NCI-H2029 (cell line): ENCODE measurements around the gene TMEM30A.
A peak's percentile ranks its signal among the peaks of the same experiment; 100 is the strongest.

Experiments used
- DNase-seq: peaks from one replicate; lab custom pipeline; 2025; lab: John Stamatoyannopoulos, UW

The TMEM30A gene

DNA sequence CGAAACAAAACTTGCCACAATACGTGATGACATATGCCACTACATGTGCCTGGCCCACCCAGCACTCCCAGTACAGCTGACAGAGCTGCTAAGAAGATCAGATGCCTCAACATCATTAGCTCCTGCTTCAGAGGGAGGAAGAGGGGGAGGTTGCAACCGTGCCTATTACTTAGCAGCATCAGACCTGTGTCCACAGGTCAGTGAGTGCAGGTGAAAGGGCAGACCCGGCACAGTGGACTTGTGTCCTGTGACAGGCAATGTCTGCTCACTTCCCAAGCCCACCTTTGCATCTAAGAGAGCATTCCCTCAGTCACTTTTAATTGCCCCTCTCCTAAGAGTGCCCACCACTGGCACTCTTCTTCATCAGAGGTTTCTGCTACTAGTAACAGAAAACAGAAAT is 69.3 kb downstream of the TMEM30A start:
- no peak for DNase-seq

DNA sequence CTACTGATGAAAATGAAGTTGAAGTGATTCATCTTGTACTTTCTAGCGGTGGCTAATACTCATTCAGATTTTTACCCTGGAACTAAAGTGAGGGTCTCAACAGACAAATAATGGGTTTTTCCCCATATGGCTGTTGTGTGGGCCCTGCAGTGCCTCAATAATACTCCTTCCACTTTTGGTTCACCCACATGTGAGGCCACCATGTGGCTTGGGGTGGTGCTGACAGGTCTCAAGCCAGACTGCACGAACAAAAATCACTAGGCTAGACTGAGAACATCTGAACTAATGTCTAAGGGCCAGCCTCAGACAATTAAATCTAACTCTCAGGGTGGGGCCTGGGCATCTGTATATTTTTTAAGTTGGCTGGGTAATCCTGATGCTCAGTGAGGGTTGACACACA is 70.9 kb downstream of the TMEM30A start:
- no peak for DNase-seq

DNA sequence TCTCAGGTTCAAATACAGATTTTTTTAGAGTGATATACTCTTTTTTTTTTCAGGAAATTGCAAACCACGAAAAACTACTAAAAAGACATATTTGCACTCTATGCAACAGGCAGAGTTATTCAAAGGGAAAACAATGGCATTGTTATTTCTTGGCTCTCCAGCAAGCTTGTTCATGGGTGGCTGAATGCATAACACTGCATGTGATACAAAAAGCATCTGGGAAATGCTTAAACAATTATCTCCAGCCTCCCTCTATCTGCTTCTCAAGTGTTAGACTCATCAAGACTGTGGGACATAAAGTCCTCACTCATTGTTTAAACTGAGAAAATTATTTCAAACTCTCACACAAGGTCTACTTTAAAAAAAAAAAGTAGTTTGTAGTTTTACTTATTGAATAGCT is 71.5 kb downstream of the TMEM30A start:
- no peak for DNase-seq

DNA sequence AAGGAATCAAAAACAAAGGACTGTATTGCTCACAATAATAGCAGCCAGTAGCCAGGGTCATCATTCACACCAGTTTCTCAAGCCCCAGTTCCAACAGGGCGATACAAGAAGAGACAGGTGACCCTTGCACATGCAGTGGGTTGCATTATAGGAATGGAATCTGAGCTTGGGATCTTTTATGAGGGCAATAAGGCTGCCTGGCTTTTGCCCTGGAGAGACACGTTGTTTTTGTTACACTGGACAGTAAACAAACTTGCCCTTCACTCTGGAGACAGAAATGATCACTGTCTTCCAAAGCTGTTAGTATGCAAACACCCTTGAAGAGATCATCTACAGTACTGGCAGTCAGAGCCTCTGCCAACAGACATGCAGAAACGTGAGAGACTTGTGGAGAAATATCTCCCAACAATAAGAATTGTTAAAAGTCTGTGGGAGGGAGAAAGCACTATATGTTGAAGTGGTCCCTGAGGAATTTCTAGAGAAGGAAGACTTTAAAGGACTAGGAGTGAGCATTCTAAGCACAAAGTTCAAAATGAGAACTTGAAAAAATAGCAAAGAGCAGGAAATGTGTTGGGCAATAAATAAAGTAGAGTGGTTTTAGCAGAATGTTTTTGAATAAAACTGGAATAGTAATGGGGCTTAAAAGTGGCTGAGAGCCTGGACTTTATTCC is 72.5 kb downstream of the TMEM30A start:
- no peak for DNase-seq

DNA sequence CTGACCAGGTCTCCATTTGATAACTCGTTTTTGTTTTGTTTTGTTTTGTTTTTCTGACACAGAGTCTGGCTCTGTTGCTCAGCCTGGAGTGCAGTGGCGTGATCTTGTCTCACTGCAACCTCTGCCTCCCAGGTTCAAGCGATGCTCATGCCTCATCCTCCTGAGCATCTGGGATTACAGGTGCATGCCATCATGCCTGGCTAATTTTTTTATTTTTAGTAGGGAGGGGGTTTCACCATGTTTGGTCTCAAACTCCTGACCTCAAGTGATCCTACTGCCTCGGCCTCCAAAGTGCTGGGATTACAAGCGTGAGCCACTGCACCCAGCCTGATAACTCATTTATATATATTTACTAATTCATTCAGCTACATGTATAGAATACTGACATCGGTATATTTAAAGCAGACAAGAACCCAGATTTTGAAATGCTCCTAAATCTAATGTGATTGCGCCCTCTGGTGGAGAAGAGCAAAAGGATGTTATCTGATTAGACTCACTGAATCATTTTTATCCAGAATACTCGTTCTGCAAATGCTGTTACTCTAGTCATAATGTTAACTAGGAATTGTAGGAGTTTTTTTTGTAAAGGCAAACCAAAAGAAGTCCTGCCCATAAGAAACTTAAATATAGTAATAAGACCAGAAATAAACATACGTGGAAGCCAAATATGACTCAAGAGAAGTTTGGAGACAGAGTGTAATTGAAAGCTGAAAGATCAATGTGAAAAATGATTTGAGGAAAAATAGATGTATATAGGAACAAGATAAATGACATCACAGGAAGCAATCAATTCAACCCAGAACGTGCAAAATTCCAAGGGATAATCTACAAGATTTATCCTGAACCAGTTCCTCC is 73.5 kb downstream of the TMEM30A start:
- peak; percentile 46 for DNase-seq

DNA sequence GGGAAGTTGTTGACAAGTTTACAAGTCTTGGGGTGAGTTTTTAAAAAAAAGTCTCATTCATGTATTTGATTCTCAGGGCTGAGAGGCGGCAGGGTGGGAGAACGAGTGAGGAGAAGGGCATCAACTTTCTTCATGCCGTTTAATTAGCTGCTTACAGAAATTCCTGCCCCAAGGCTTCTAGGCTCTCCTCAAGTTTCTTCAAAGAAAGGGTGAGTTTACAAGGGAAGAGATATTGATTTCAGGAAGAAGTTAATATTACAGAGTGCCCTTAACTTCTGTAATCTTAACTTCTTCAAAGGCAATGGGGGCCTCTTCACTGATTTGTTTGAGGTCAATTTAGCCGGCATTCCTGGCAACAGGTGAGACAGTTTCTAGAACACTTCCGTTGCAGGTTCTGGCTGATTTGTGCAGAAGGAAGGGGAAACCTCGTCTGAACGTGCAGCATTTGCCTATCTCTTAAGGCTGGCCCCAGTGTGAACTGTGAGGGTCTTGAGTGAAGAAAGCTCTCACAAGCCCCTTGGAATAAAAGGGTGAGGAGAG is 75.3 kb downstream of the TMEM30A start:
- DNase-seq = no peak

DNA sequence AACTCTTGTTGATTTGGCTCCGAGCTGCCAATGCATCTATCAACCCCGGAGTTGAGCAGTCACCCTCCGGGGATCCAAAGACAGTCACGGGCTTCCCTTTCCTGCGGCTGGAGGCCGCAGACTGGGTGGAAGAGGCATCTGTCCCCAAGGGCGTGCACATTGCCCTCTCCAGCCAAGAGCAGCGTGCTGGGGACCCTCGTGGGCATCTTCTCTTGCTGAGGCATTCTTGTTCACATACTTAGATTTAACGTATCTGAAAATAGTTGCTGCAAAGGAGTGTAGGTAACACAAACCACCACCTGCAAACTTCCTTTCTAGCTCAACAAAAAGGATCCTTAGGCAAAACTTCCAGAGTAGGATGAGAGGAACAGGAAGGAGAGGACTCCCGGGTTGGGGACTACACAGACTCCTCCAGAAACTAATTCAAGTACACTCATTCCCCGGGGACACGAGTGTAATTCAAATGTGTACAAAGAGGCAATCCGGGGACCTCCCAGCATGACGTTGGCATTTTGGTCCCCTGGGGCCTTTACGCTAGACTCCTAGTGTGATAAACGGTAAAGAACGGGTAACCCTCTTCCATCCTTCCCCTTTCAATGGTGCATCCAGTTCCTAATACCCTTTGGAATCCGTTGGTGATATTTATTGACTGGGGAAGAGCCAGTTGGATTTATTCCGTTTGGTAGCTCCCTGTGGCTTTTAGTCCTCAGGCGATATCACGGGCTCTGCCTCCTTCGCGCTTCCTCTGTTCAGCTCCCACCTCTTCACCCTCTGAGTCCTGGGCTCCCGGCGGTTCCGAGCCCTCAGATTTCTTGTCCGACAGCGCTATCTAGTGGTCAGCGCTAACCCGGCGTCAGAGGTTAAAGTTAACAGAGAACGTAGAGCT is 76.1 kb downstream of the TMEM30A start:
- peak; percentile 48 for DNase-seq

DNA sequence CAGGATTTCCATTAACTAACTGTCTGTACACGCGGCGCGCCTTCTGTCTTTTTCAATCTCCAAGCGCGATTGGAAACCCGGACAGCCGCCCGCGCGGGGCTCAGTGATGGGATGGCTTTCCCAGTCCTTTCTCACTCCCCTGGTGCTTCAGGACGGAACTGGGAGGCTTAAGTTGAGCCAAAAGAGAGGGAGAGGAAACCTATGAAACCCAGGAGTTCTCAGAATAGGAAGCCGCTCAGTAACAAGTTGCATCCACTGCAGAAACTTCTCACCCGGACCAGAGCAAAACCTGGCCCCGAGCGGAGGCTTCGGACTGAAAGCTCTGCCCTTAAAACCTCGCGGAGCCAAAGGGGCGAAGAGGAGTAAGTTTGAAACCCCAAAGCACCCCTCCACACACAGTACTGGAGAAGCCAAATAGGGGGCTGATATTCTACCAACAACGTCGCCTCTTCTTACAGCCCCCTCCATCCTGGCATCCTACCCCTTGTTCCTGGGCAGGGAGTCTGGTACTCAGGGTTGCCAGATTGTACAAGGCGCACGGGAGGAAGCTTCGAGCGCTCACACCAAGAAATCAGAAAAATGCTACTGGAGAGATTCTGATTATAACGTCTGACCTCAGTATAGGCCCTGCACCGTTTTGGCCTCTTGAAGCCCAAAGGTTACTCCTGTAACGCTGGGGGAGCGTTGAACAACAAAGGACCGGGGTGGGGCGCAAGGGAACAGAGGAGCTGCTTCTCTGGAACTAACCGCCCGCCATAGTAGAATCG is 77.8 kb downstream of the TMEM30A start:
- DNase-seq = no peak

DNA sequence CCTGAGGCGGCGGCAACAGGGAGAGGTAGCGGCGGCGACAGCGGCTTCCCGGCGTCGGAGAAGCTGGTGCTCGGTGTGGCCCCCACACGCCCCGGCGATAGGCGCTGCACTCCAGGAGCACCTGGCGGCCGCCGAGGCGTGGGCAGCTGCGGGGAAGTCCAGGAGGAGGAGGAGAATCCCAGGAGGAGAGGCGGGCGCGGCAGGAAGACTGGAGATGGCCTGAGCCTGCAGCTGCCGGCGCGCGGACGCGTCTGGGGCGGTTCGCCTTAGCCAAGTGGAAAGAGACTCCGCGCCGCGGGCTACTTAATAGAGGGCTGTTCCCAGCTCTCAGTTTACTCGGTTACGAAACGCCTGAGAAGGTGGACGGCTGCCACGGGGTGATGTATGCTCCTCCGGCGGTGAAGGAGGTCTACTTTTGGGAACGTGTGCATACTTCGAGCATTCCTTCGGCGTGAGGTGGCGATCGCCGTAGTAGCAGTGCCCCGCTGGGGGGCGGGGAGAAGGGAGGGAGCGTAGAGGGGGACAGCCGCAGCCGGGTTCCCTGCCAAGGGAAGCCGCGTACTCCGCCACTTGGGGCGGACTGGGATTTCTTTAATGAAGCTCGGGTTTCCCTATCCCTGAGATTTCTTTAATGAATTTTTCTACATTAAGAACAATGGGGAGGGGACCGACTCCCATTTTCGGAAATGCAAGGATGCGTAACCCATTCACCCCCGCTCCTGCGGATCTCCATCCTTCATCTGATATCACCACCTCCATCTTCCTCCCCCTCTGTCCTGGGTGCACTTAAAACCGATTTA is 78.6 kb downstream of the TMEM30A start, which contains the start of gene COL12A1:
Gene COL12A1 (minus strand): TSS at position 278 of the 800 bp plus-strand sequence. CDS start 3,261 bp downstream, outside the sequence.
- DNase-seq = peak; percentile 40

DNA sequence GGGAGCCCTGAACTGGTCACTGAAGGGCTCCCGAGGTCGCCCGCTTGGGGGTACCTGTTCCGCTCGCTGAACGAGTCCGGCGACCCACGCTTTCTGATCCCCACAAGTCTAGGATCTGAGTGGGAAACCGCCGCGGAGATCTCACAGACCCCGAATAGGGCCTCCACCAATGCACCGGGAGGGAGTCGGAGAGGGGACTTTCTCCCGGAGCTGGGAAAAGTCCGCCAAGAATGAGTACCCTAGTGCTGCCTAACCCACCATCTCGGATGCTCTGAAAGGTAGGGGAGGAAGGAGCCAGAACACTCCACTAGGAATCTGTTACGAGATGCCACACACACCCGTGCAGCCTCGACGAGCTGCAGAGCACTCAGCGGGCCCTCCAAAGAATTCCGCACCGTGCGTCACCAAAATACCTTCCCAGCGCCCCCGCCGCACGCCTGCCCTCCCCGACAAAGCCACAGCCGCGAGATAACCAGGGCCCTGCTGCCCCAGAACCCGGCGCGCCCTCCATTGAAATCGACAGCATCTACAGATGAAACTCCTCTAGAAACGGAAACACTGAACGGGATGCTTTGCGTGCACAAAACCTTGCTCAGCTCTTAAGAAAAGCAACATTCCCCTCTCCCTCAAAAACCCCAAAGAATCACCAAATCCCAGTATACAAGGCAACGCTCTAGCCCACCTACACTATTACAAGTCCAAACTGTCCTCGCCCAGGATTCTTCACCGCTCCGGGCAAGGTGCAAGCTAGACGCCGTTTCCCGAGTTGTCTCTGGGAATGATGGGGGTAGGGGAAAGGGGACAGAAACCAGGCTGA is 79.4 kb downstream of the TMEM30A start:
- no peak for DNase-seq

DNA sequence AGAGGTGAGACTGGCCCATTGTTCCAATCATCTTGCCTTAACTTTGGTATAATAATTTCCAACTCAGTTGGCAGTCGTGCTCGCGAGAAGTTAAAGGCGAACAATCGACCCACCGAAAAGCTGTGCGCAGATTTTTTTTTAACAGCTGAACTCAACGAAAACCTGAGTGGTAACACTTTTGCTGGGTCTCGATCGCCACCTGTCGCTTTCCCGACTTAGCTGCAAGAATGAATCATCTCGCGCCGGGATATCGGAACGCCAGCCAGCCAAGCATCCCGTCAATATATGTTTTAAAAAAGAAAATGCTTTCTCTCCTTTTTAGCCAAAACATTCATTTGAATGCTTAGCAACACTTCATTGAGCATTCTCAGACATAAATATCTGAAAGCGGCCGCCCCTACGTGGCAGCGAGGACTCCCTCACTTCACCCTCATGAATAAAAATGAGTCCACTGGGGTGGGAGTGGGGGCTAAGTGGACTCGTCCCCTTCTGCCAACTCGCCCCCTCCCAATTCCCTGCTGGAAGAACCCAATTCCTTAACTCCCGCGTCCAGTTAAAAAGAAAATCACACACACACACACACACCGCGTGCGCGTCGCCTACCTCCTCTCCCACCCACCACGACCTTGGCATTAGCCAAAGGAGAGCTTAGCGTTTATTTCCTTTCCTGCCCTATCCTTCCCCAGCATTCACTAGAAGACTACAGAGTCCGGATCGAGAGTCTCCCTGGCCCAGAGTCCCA is 80.2 kb downstream of the TMEM30A start:
- peak; percentile 1 for DNase-seq

DNA sequence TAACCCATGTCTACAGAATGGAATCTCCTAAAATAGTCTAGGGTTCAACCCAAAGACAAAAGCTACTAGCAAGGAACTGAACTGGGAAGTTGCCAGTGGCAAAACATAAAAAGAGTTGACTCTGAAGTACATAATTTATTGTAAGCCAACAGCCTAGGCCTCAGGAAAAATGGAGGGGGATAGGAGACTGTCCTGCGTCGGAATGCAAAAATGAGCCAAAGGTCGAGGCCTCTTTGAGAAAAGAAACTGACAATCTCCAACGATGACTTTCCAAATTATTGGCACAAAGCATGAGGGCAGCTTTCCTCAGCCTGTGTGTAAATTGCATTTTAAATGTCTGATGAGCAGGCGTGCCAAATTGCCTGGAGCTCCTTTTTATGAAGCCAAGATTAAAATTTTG is 80.9 kb downstream of the TMEM30A start:
- DNase-seq = no peak
